DOHH2 (cell line): Measurements from ENCODE around the gene PTP4A2.

Source experiments
- H3F3A ChIP-seq: fragments of 200-600 bp; sonication (generic), shearing (Covaris generic); 2 replicates; pipeline ENCODE4 v1.6.0; 2016; ENCODE audit warnings: antibody characterized with exemption, mild to moderate bottlenecking; ENCODE audit not compliant: control insufficient read depth, insufficient read depth
- H3K27ac ChIP-seq: fragments of 200-600 bp; sonication (generic); 2 replicates; pipeline ENCODE4 v1.5.1; 2014; ENCODE audit warnings: low read depth, mild to moderate bottlenecking, low read length, moderate library complexity
- H3K27me3 ChIP-seq: fragments of 200-600 bp; sonication (generic); 2 replicates; pipeline ENCODE4 v1.6.1; 2014; ENCODE audit warnings: mild to moderate bottlenecking, low read length, mixed read lengths; ENCODE audit not compliant: control insufficient read depth
- H3K36me3 ChIP-seq: fragments of 200-600 bp; sonication (generic); 2 replicates; pipeline ENCODE4 v1.6.1; 2014; ENCODE audit warnings: mild to moderate bottlenecking, low read length, moderate library complexity, mixed read lengths; ENCODE audit not compliant: control insufficient read depth
- H3K4me1 ChIP-seq: fragments of 200-600 bp; sonication (generic); 2 replicates; pipeline ENCODE4 v1.6.1; 2014; ENCODE audit warnings: mild to moderate bottlenecking, low read length, mixed read lengths; ENCODE audit not compliant: control insufficient read depth
- H3K4me2 ChIP-seq: fragments of 200-600 bp; sonication (generic); 2 replicates; pipeline ENCODE4 v1.6.0; 2014; ENCODE audit warnings: mild to moderate bottlenecking, low read length, moderate library complexity
- H3K4me3 ChIP-seq: fragments of 200-600 bp; sonication (generic); 2 replicates; pipeline ENCODE4 v1.5.1; 2014; ENCODE audit warnings: mild to moderate bottlenecking, low read length, mixed read lengths
- H3K79me2 ChIP-seq: fragments of 200-600 bp; sonication (generic); 2 replicates; pipeline ENCODE4 v1.6.1; 2014; ENCODE audit warnings: mild to moderate bottlenecking, low read length, mixed read lengths; ENCODE audit not compliant: control insufficient read depth
- H3K9me2 ChIP-seq: fragments of 200-600 bp; sonication (generic); replicated peaks from 2 replicates; pipeline ENCODE4 v1.6.1; 2014; ENCODE audit warnings: mild to moderate bottlenecking, low read length, mixed read lengths; ENCODE audit not compliant: control insufficient read depth
- H3K9me3 ChIP-seq: fragments of 200-600 bp; sonication (generic); 2 replicates; pipeline ENCODE4 v1.6.1; 2014; ENCODE audit warnings: antibody characterized with exemption, low read length, mixed read lengths; ENCODE audit not compliant: control insufficient read depth, insufficient read depth
- H4K20me1 ChIP-seq: fragments of 200-600 bp; sonication (generic); 2 replicates; pipeline ENCODE4 v1.6.0; 2014; ENCODE audit warnings: low read depth, mild to moderate bottlenecking, antibody characterized with exemption, low read length, moderate library complexity; ENCODE audit not compliant: control insufficient read depth, insufficient read depth
- EZH2phosphoT487 ChIP-seq: fragments of 200-600 bp; sonication (generic); IDR thresholded peaks from 2 replicates; pipeline ENCODE4 v1.6.1; 2017; ENCODE audit warnings: borderline replicate concordance, mild to moderate bottlenecking, antibody characterized with exemption, low read length, moderate library complexity, mixed read lengths
- TF ChIP-seq, protein P1 (sequence below): fragments of 200-600 bp; sonication (generic); IDR thresholded peaks from one replicate; pipeline ENCODE4 v1.5.1; 2014; ENCODE audit warnings: antibody characterized with exemption, mild to moderate bottlenecking, low read depth, low read length; ENCODE audit not compliant: poor library complexity, severe bottlenecking

PTP4A2 gene

DNA sequence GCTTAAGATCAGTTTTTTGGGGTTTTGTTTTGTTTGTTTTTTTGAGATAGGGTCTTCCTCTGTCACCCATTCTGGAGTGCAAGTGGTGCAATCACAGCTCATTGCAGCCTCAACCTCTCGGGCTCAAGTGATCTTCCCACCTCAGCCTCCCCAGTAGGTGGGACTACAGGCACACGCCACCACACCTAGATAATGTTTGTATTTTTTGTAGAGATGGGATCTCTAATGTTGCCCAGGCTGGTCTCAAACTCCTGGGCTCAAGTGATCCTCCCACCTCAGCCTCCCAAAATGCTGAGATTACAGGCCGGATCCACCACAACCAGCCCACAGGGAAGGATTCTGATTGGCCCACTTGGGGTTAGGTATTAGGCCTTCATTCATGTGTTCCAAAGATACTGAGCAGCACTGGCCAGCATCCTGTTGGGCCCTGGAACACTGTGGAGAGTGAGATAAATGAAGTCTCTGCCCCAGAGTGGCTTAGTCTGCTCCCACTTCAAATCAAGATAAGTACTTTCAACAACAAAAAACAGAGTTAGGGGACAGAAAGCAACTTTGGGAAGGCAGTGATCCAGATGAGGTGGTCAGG is 54.7 kb downstream of the PTP4A2 start:
- Histone ChIP-seq H3K9me3 (no peaks in the 10 kb centered on the region), H3F3A (no peaks in the 10 kb centered on the region; the same call in 1 of the 2 replicates), H3K27ac (no peak overlapping the region), H3K4me2 (no peak overlapping the region), H3K9me2 (no peaks in the 10 kb centered on the region), H3K27me3 (no peaks in the 10 kb centered on the region), H3K79me2 (no peaks in the 10 kb centered on the region), H3K4me1 (peaks cover 66% of the 10 kb centered on the region), H3K4me3 (no peak overlapping the region), H4K20me1 (no peaks in the 10 kb centered on the region), H3K36me3 (no peaks in the 10 kb centered on the region)
- TF ChIP-seq, protein P1, sequence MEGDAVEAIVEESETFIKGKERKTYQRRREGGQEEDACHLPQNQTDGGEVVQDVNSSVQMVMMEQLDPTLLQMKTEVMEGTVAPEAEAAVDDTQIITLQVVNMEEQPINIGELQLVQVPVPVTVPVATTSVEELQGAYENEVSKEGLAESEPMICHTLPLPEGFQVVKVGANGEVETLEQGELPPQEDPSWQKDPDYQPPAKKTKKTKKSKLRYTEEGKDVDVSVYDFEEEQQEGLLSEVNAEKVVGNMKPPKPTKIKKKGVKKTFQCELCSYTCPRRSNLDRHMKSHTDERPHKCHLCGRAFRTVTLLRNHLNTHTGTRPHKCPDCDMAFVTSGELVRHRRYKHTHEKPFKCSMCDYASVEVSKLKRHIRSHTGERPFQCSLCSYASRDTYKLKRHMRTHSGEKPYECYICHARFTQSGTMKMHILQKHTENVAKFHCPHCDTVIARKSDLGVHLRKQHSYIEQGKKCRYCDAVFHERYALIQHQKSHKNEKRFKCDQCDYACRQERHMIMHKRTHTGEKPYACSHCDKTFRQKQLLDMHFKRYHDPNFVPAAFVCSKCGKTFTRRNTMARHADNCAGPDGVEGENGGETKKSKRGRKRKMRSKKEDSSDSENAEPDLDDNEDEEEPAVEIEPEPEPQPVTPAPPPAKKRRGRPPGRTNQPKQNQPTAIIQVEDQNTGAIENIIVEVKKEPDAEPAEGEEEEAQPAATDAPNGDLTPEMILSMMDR: no peak
- TF ChIP-seq EZH2phosphoT487: no peak

DNA sequence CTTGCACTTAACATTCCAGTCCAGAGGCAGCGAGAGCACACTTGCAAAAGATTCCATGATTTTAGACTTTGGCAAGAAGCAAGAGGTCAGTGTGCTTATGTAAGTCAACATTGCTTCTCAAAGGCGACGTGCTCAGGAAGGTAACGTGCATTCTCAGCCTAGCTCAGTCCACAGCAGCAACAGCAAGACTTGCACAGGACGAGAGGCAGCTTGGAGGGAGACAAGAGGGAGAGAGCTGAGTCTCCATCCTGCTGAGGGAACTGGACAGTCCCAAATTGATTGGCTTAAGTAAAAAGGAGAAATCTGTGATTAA is 56.5 kb downstream of the PTP4A2 start:
- peaks cover 62% of the 10 kb centered on the region for H3K4me1 ChIP-seq
- H3K4me2 ChIP-seq: peak overlapping the region; percentile 78
- TF ChIP-seq, protein P1: no peak
- TF ChIP-seq EZH2phosphoT487: no peak
- no peaks in the 10 kb centered on the region for H3K9me2 ChIP-seq
- H3K36me3 ChIP-seq: no peaks in the 10 kb centered on the region
- peak overlapping the region; percentile 83 for H3K27ac ChIP-seq
- H3F3A ChIP-seq: no peaks in the 10 kb centered on the region; the same call in none of the 2 replicates
- no peaks in the 10 kb centered on the region for H3K79me2 ChIP-seq
- no peaks in the 10 kb centered on the region for H3K9me3 ChIP-seq
- no peaks in the 10 kb centered on the region for H3K27me3 ChIP-seq
- no peaks in the 10 kb centered on the region for H4K20me1 ChIP-seq
- peak overlapping the region; percentile 64 for H3K4me3 ChIP-seq

DNA sequence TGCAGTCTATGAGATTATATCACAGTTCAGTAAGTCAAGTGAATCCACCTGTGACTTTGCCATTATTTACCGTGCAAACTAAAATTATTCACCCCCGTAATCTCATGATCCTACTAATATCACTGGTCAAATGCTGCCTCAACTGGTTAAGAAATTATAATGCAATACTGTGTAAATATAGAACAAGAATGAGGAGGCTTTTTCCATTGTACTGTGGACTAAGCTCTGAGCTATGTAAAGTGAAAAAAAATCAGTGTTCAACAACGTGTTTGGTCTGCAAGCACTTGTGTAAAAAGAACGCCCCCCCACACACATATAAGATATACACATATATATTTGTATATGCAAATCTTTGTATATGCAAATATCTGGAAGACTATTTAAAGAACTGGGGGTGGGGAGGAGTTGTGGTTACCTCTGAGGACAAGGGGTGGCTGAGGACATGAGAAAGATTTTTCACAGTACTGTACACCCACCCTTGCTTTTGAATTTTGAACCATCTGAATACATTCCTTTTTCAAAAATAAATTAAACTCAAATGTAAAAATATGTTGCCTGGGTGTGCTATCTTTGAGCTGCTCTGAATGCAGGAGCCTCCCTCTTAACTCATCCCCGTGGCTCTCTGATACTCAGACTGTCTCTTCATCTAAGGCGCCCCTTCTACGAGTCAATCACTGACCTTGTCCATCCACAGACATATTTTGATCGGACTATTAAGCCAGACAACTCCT is 57.0 kb downstream of the PTP4A2 start:
- H3K9me3 ChIP-seq: no peaks in the 10 kb centered on the region
- H3K4me1 ChIP-seq: peaks cover 63% of the 10 kb centered on the region
- no peaks in the 10 kb centered on the region for H3K79me2 ChIP-seq
- H3K27ac ChIP-seq: peak overlapping the region; percentile 83
- TF ChIP-seq, protein P1: peak; percentile 1
- TF ChIP-seq EZH2phosphoT487: no peak
- H3F3A ChIP-seq: peaks cover 3% of the 10 kb centered on the region
- peak overlapping the region; percentile 78 for H3K4me2 ChIP-seq
- H3K36me3 ChIP-seq: no peaks in the 10 kb centered on the region
- peak overlapping the region; percentile 64 for H3K4me3 ChIP-seq
- H3K27me3 ChIP-seq: no peaks in the 10 kb centered on the region
- no peaks in the 10 kb centered on the region for H4K20me1 ChIP-seq
- no peaks in the 10 kb centered on the region for H3K9me2 ChIP-seq
